ENCODE data around the gene LRRC7. TPM values are rescaled to one million over a fixed set of nuclear protein-coding genes. Genes with fewer than 3 reads are reported as not detected.

LRRC7 gene
- total and polyA plus RNA-seq, 4 experiments from 2014 or later, result not detected

DNA sequence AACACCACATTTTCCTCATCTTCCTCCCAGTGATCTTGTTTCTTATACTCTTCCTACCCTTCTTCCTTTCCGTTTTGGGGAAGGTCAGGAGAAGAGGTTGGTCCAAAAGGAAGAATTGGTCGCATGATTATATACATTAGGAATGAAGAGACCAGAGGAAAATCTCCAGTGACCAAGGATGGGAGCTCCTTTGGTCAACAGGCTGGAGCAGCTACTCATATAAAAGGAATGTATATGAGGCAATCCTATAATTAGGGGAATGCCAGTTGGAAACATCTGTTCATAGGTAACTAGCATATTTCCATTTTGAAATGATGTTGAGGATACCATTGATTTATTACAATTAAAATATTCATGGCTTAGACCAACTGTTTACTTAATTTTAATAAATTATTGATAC, 523.2 kb downstream of the LRRC7 start:
- Histone ChIP-seq H3K4me1 (ENCODE audit: insufficient read depth, low read length) (no peaks in the 10 kb centered on the region), H3K27ac (ENCODE audit: low read depth, low read length) (no peak overlapping the region), H3K27me3 (ENCODE audit: insufficient read depth, low read length) (no peaks in the 10 kb centered on the region), H3K4me3 (ENCODE audit: low read length in 2 of 2) (no peak overlapping the region), H3K36me3 (ENCODE audit: insufficient read depth, low read length) (no peaks in the 10 kb centered on the region), H3K9me3 (ENCODE audit: control insufficient read depth in 1 of 2, low read length in 2 of 2) (no peaks in the 10 kb centered on the region)
- no peak for DNase-seq
- no peaks in the 10 kb centered on the region for H3K4me1 Mint-ChIP-seq
- H3K27me3 Mint-ChIP-seq, result peaks cover 5 to 6% of the 10 kb centered on the region in 2 donors
- no peak overlapping the region for H3K4me3 Mint-ChIP-seq
- no peaks in the 10 kb centered on the region for H3K9me3 Mint-ChIP-seq
- ChIA-PET CTCF (ENCODE audit: partially characterized antibody) (no interaction called here), POLR2A (ENCODE audit: partially characterized antibody) (no interaction called here)
- H3K36me3 Mint-ChIP-seq, result no peaks in the 10 kb centered on the region
- no peak overlapping the region for H3K27ac Mint-ChIP-seq
- intact Hi-C loops (cut with micrococcal nuclease), result no loop called here

DNA sequence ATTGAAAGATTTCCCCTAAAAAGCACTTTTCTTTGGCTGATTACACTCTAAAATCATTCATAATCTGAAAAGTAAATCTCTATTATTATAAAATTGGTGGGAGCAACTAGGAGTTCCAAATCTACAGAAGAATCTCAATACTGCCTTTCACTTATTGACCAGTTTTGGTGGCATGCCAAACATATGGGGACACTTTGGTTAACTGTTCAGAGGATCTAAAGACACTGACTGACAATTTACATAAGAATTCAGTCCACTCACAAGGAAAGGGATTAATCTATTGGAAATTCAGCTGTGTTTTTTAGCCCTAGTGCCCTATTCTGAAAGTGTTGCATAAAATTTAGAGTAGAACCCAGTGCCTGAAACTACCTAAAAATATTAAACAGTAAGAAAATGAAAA, 524.1 kb downstream of the LRRC7 start:
- H3K9me3 ChIP-seq (ENCODE audit: control insufficient read depth in 1 of 2, low read length in 2 of 2), result no peaks in the 10 kb centered on the region
- Mint-ChIP-seq H3K4me1 (no peaks in the 10 kb centered on the region), H3K27me3 (peaks cover 4 to 6% of the 10 kb centered on the region in 2 donors), H3K4me3 (no peak overlapping the region), H3K27ac (no peak overlapping the region), H3K36me3 (no peaks in the 10 kb centered on the region), H3K9me3 (no peaks in the 10 kb centered on the region)
- H3K4me1 ChIP-seq (ENCODE audit: insufficient read depth, low read length), result no peaks in the 10 kb centered on the region
- H3K4me3 ChIP-seq (ENCODE audit: low read length in 2 of 2), result no peak overlapping the region
- POLR2A ChIA-PET (ENCODE audit: partially characterized antibody), result no interaction called here
- no peaks in the 10 kb centered on the region for H3K36me3 ChIP-seq (ENCODE audit: insufficient read depth, low read length)
- DNase-seq, result no peak
- CTCF ChIA-PET (ENCODE audit: partially characterized antibody), result no interaction called here
- H3K27ac ChIP-seq (ENCODE audit: low read depth, low read length), result no peak overlapping the region
- H3K27me3 ChIP-seq (ENCODE audit: insufficient read depth, low read length), result no peaks in the 10 kb centered on the region
- intact Hi-C loops (cut with micrococcal nuclease), result no loop called here

DNA sequence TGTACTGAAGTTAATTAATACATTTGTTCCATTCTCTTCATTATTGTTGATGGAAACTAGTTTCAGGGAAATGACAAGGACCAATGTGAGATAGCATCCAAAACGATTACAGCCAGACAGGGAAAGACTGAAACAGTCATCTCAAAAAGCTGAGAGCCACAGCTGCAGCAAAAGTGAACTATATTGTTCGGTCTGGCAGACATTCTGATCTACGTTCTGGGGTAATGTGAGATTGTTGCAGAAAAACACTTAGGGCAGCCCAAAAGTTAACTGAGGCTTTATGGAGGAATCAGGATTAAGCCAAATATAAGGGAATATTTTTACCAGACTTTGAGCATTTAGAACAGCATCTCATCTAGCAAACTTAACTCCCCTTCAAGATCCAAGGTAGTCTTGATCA, 524.8 kb downstream of the LRRC7 start:
- Histone ChIP-seq H3K9me3 (ENCODE audit: control insufficient read depth in 1 of 2, low read length in 2 of 2) (no peaks in the 10 kb centered on the region), H3K27me3 (ENCODE audit: insufficient read depth, low read length) (no peaks in the 10 kb centered on the region), H3K4me1 (ENCODE audit: insufficient read depth, low read length) (no peaks in the 10 kb centered on the region), H3K36me3 (ENCODE audit: insufficient read depth, low read length) (no peaks in the 10 kb centered on the region), H3K27ac (ENCODE audit: low read depth, low read length) (no peak overlapping the region), H3K4me3 (ENCODE audit: low read length in 2 of 2) (no peak overlapping the region)
- H3K4me1 Mint-ChIP-seq, result no peaks in the 10 kb centered on the region
- intact Hi-C loops (cut with micrococcal nuclease), result no loop called here
- no peaks in the 10 kb centered on the region for H3K36me3 Mint-ChIP-seq
- H3K27me3 Mint-ChIP-seq, result peaks cover 4 to 8% of the 10 kb centered on the region in 2 donors
- ChIA-PET CTCF (ENCODE audit: partially characterized antibody) (no interaction called here), POLR2A (ENCODE audit: partially characterized antibody) (no interaction called here)
- no peaks in the 10 kb centered on the region for H3K9me3 Mint-ChIP-seq
- H3K4me3 Mint-ChIP-seq, result no peak overlapping the region
- H3K27ac Mint-ChIP-seq, result no peak overlapping the region
- no peak for DNase-seq

DNA sequence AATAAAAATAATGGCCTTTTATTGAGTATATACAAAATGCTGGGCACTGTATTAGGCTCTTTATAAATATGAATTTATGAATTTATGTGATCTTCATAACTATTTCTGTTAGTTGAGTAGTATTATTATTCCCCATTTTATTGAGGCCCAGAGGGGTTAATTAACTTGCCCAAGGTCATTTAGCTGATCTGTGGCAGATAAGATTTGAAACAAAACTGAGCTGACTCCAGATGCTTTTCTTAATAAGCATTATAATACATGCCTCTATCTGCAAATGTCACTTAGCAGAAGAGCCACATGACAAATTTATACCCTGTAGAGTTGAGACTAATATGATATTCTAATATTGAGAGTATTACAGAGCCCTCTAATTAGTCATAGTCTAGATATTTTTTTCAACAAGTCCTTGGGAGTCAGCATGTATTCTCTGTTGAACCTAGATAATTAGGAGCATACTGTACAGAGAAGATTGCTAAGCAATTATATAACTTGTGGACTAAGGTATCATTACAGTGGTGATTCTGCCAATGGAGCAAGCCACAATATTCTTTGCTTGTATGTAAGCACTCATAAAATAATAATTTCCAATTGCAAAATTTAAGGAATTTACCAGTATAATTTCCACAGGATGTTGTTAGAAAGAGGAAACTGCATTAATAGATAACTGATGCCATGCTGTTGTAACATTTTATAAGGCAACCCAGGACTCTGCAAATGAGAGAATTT, 525.7 kb downstream of the LRRC7 start:
- no peaks in the 10 kb centered on the region for H3K4me1 Mint-ChIP-seq
- POLR2A ChIA-PET (ENCODE audit: partially characterized antibody), result no interaction called here
- CTCF ChIA-PET (ENCODE audit: partially characterized antibody), result no interaction called here
- Histone ChIP-seq H3K27ac (ENCODE audit: low read depth, low read length) (no peak overlapping the region), H3K9me3 (ENCODE audit: control insufficient read depth in 1 of 2, low read length in 2 of 2) (no peaks in the 10 kb centered on the region), H3K4me1 (ENCODE audit: insufficient read depth, low read length) (no peaks in the 10 kb centered on the region), H3K27me3 (ENCODE audit: insufficient read depth, low read length) (no peaks in the 10 kb centered on the region), H3K36me3 (ENCODE audit: insufficient read depth, low read length) (no peaks in the 10 kb centered on the region), H3K4me3 (ENCODE audit: low read length in 2 of 2) (no peak overlapping the region)
- no peaks in the 10 kb centered on the region for H3K9me3 Mint-ChIP-seq
- no peaks in the 10 kb centered on the region for H3K36me3 Mint-ChIP-seq
- no peak for DNase-seq
- no peak overlapping the region for H3K4me3 Mint-ChIP-seq
- H3K27ac Mint-ChIP-seq, result no peak overlapping the region
- peaks cover 4 to 8% of the 10 kb centered on the region in 2 donors for H3K27me3 Mint-ChIP-seq
- intact Hi-C loops (cut with micrococcal nuclease), result no loop called here

DNA sequence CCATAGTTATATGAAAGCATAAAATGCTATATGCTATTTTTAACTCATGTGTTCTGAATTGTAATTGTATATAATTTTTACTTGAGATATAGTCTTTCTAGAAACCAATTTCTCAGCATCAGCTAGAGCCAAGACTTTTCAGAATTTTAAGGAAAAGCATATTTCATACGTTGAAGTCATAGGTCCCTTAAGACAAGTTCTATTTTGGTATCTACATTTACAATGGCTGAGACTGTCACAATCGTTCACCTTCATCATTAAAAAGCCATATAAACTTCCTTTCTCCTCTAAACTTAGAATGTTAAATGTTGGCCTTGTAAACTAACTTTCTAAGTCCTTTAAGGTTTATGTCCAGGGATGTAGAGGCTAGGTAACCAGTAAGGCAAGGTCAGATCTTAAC, 533.5 kb downstream of the LRRC7 start:
- POLR2A ChIA-PET (ENCODE audit: partially characterized antibody), result no interaction called here
- CTCF ChIA-PET (ENCODE audit: partially characterized antibody), result no interaction called here

DNA sequence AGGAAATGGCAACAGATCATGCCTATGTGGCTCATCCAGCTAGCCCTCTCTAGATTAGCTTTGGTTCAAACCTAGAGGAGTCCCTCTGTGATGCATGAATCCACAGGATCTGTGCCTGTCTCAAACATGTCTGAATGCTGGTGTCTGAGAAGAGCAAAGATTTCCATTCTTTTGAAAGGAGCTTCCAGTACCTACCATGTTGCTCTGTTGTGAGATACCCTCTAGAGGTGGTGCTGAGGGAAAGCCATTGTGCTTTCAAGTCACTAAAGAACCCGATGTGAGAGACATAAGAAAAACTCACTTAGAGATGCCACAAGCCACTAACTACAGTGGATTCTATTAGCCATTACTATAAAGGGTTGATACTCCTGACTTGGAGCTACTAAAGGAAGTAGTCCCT, 534.1 kb downstream of the LRRC7 start:
- Histone ChIP-seq H3K27ac (ENCODE audit: low read depth, low read length) (no peak overlapping the region), H3K4me3 (ENCODE audit: low read length in 2 of 2) (no peak overlapping the region), H3K9me3 (ENCODE audit: control insufficient read depth in 1 of 2, low read length in 2 of 2) (no peaks in the 10 kb centered on the region), H3K27me3 (ENCODE audit: insufficient read depth, low read length) (no peaks in the 10 kb centered on the region), H3K4me1 (ENCODE audit: insufficient read depth, low read length) (no peaks in the 10 kb centered on the region), H3K36me3 (ENCODE audit: insufficient read depth, low read length) (no peaks in the 10 kb centered on the region)
- no peaks in the 10 kb centered on the region for H3K4me1 Mint-ChIP-seq
- intact Hi-C loops (cut with micrococcal nuclease), result no loop called here
- CTCF ChIA-PET (ENCODE audit: partially characterized antibody), result no interaction called here
- no peaks in the 10 kb centered on the region for H3K36me3 Mint-ChIP-seq
- no peak for DNase-seq
- peaks cover 0 to 2% of the 10 kb centered on the region in 2 donors for H3K27me3 Mint-ChIP-seq
- POLR2A ChIA-PET (ENCODE audit: partially characterized antibody), result no interaction called here
- no peak overlapping the region for H3K4me3 Mint-ChIP-seq
- no peaks in the 10 kb centered on the region for H3K9me3 Mint-ChIP-seq
- H3K27ac Mint-ChIP-seq, result no peak overlapping the region

More for the DNA sequence above, 533.5 kb downstream of the LRRC7 start:
- H3K27ac Mint-ChIP-seq, result no peak overlapping the region
- H3K27me3 Mint-ChIP-seq, result peaks cover 0 to 2% of the 10 kb centered on the region in 2 donors
- H3K9me3 Mint-ChIP-seq, result no peaks in the 10 kb centered on the region
- no peaks in the 10 kb centered on the region for H3K9me3 ChIP-seq (ENCODE audit: control insufficient read depth in 1 of 2, low read length in 2 of 2)
- no peak overlapping the region for H3K4me3 ChIP-seq (ENCODE audit: low read length in 2 of 2)
- no peaks in the 10 kb centered on the region for H3K4me1 Mint-ChIP-seq
- no peaks in the 10 kb centered on the region for H3K4me1 ChIP-seq (ENCODE audit: insufficient read depth, low read length)
- DNase-seq, result no peak
- H3K4me3 Mint-ChIP-seq, result no peak overlapping the region
- no peaks in the 10 kb centered on the region for H3K36me3 ChIP-seq (ENCODE audit: insufficient read depth, low read length)
- H3K36me3 Mint-ChIP-seq, result no peaks in the 10 kb centered on the region
- no peak overlapping the region for H3K27ac ChIP-seq (ENCODE audit: low read depth, low read length)
- intact Hi-C loops (cut with micrococcal nuclease), result no loop called here
- no peaks in the 10 kb centered on the region for H3K27me3 ChIP-seq (ENCODE audit: insufficient read depth, low read length)

DNA sequence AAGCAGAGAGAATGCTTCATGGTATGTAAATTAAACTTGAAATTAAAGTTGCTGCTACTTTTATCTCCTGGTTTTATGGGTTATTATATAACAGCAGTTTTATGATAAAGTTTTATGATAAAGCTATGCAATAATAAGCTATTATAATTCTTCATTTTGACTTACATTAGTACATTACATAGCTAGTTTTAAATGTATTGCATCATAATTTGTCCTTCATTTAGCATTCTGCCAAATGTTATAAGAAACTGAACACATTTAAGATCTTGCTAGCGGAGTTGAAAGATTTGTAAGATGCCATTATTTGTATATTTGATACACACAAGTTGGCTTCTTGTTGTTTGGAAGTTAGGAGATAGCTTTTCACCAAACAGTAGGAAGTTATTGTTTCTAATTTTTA, 536.0 kb downstream of the LRRC7 start:
- no peaks in the 10 kb centered on the region for H3K9me3 Mint-ChIP-seq
- no peak overlapping the region for H3K27ac Mint-ChIP-seq
- no peaks in the 10 kb centered on the region for H3K4me1 Mint-ChIP-seq
- POLR2A ChIA-PET (ENCODE audit: partially characterized antibody), result no interaction called here
- no peak overlapping the region for H3K4me3 Mint-ChIP-seq
- CTCF ChIA-PET (ENCODE audit: partially characterized antibody), result no interaction called here
- H3K27me3 Mint-ChIP-seq, result no peaks in the 10 kb centered on the region
- DNase-seq, result no peak
- Histone ChIP-seq H3K36me3 (ENCODE audit: insufficient read depth, low read length) (no peaks in the 10 kb centered on the region), H3K4me1 (ENCODE audit: insufficient read depth, low read length) (no peaks in the 10 kb centered on the region), H3K4me3 (ENCODE audit: low read length in 2 of 2) (no peak overlapping the region), H3K27me3 (ENCODE audit: insufficient read depth, low read length) (no peaks in the 10 kb centered on the region), H3K9me3 (ENCODE audit: control insufficient read depth in 1 of 2, low read length in 2 of 2) (no peaks in the 10 kb centered on the region), H3K27ac (ENCODE audit: low read depth, low read length) (no peak overlapping the region)
- H3K36me3 Mint-ChIP-seq, result no peaks in the 10 kb centered on the region
- intact Hi-C loops (cut with micrococcal nuclease), result no loop called here

DNA sequence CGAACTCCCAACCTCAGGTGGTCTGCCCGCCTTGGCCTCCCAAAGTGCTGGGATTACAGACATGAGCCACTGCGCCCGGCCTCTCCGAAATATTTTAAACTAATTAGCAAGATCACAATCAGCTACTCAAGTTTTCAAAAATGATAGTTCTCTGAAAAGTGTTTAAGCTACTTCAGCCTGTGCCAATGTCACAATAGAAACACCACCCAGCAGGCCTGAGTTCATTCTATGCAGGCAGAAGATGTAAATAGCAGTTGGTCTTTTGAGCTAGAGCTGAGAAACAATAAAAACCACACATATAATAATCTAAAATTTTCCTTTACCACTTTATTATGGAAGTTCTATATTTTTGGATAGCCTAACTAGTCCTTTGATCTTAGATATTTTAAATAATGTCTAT, 541.5 kb downstream of the LRRC7 start:
- no peaks in the 10 kb centered on the region for H3K4me1 ChIP-seq (ENCODE audit: insufficient read depth, low read length)
- H3K27ac Mint-ChIP-seq, result no peak overlapping the region
- no peaks in the 10 kb centered on the region for H3K36me3 ChIP-seq (ENCODE audit: insufficient read depth, low read length)
- H3K4me3 ChIP-seq (ENCODE audit: low read length in 2 of 2), result no peak overlapping the region
- peaks cover 3 to 7% of the 10 kb centered on the region in 2 donors for H3K27me3 Mint-ChIP-seq
- CTCF ChIA-PET (ENCODE audit: partially characterized antibody), result no interaction called here
- H3K27ac ChIP-seq (ENCODE audit: low read depth, low read length), result no peak overlapping the region
- no peaks in the 10 kb centered on the region for H3K27me3 ChIP-seq (ENCODE audit: insufficient read depth, low read length)
- H3K9me3 Mint-ChIP-seq, result no peaks in the 10 kb centered on the region
- H3K9me3 ChIP-seq (ENCODE audit: control insufficient read depth in 1 of 2, low read length in 2 of 2), result no peaks in the 10 kb centered on the region
- H3K4me1 Mint-ChIP-seq, result no peaks in the 10 kb centered on the region
- POLR2A ChIA-PET (ENCODE audit: partially characterized antibody), result no interaction called here
- H3K36me3 Mint-ChIP-seq, result no peaks in the 10 kb centered on the region
- no peak for DNase-seq
- no peak overlapping the region for H3K4me3 Mint-ChIP-seq
- intact Hi-C loops (cut with micrococcal nuclease), result no loop called here

Measured in CD4-positive, alpha-beta memory T cell (primary cell).